HG03575 (cell line): ENCODE results near the gene CFAP74.

Source experiments
- ATAC-seq: cut with Tn5 transposase; IDR thresholded peaks from one replicate; pipeline ENCODE4 v1.9.1; 2021; ENCODE audit not compliant: unreplicated experiment, insufficient number of reproducible peaks, low FRiP score; ENCODE audit errors: extremely low read depth

Gene CFAP74

GRCh38 chr1:1924386-1924785, 79.2 kb downstream of the CFAP74 start:
- ATAC-seq, result no peak

GRCh38 chr1:1922956-1923833, 80.4 kb downstream of the CFAP74 start:
- no peak for ATAC-seq

- no peak for ATAC-seq
Measured at GRCh38 chr1:1922702-1922955, 81.0 kb downstream of the CFAP74 start.

GRCh38 chr1:1921901-1922701, 81.5 kb downstream of the CFAP74 start:
- no peak for ATAC-seq

GRCh38 chr1:1921459-1921862, 82.1 kb downstream of the CFAP74 start:
- ATAC-seq, result no peak

- ATAC-seq, result no peak
Measured at GRCh38 chr1:1920608-1921458, 82.8 kb downstream of the CFAP74 start.

- no peak for ATAC-seq
Measured at GRCh38 chr1:1920057-1920607, 83.5 kb downstream of the CFAP74 start.

GRCh38 chr1:1919304-1920056, 84.1 kb downstream of the CFAP74 start:
- peak; percentile 37 for ATAC-seq

- ATAC-seq, result peak; percentile 6
Measured at GRCh38 chr1:1918901-1919303, 84.7 kb downstream of the CFAP74 start, which contains the start of gene TMEM52. Gene TMEM52 (minus strand): TSS chr1:1919279. CDS start chr1:1919265, 14 bp downstream.

GRCh38 chr1:1917995-1918900, 85.3 kb downstream of the CFAP74 start:
- no peak for ATAC-seq

GRCh38 chr1:1917304-1917976, 86.1 kb downstream of the CFAP74 start:
- ATAC-seq, result no peak

GRCh38 chr1:1916851-1917251, 86.7 kb downstream of the CFAP74 start:
- no peak for ATAC-seq

GRCh38 chr1:1915911-1916840, 87.4 kb downstream of the CFAP74 start:
- ATAC-seq, result no peak

GRCh38 chr1:1914971-1915692, 88.5 kb downstream of the CFAP74 start, which contains the start of gene CALML6:
Gene CALML6 (plus strand): TSS chr1:1915260. CDS start chr1:1915281, 21 bp downstream.
- no peak for ATAC-seq
